Stimulated activated CD8-positive, alpha-beta memory T cell treated with anti-CD3 and anti-CD28 coated beads, Interleukin-12 subunit alpha, Interleukin-12 subunit beta, amount 100 ng/mL, for 4 hours (primary cell): Measurements from ENCODE around the gene AHRR.
"Not testable (repeated sequence)": the region's sequence is repeated elsewhere in the genome, so short reads cannot be mapped to it uniquely, and the experiment has no call there.

Experiments
- DNase-seq: peaks from one replicate; pipeline ENCODE4 v3.0.0-alpha.2; 2020; ENCODE audit warnings: low read depth

The AHRR gene

DNA sequence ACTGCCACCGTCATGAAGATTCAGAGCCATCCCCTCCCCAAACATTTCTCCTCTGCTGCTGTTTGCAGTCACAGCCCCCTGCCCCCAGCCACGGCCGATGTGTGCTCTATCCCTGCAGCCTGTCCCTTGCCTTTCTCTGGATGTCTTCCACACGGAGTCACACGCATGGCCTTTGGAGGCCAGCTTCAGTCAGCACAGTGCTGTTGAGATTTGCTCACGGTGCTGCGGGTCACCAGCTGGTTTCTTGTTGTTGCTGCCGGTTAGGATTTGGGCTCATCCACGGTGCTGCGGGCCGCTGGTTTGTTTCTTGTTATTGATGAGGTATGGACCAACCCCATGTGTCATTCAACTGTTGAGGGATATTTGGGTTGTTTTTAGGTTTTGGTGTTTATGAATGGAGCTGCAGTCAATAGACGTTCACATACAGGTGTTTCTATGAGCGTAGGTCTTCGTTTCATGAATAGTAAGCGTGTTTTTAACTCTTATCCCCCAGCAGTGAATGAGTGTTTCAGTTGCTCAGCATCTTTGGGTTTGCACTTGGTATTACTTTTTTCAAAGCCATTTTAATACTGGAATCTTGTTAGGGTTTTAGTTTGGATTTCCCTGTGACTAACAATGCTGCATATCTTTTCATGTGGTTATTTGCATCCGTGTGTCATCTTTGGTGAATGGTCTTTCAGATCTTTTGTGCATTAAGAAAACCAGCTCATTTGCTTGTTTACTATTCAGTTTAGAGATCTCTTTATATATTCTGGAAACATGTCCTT, 57.6 kb downstream of the AHRR start:
- DNase-seq = no peak

- no peak for DNase-seq
These were observed 59.3 kb downstream of the AHRR start for GRCh38 chr5:380701-381309.

DNA sequence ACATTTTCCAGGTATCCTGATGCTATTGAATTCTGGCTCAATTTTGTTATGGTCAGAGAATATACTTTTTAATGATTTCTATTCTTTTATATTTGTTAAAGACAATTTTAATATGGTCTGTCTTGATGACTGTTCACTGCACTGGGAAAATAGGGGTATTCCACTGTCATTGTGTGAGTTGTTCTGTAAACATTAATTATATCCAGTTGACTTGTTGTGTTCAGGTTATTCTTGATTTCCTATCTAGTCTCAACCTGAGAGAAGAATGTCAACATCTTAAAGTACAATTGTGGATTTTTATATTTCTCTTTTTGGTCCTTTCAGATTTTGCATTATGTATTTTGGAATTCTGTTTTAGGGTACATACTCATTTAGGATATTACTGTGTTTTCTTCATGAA, 61.6 kb downstream of the AHRR start:
- no peak for DNase-seq

- no peak for DNase-seq
These were observed 62.1 kb downstream of the AHRR start for GRCh38 chr5:383621-384020.

DNA sequence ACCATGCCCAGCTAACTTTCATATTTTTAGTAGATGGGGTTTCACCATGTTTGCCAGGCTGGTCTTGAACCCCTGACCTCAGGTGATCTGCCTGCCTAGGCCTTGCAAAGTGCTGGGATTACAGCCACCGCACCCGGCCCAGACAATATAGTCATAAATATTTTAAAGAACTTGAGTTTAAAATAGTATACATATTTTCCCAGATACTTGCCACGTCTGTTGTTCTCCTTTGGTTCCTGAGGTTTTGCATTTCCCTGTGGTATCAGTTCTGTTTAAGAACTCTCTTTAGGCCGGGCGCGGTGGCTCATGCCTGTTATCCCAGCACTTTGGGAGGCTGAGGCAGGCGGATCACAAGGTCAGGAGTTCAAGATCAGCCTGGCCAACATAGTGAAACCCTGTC, 63.1 kb downstream of the AHRR start:
- not testable (repeated sequence) for DNase-seq

GRCh38 chr5:385321-385720, 63.8 kb downstream of the AHRR start:
- DNase-seq = no peak

- no peak for DNase-seq
These were observed 65.2 kb downstream of the AHRR start for GRCh38 chr5:386432-387341.

DNA sequence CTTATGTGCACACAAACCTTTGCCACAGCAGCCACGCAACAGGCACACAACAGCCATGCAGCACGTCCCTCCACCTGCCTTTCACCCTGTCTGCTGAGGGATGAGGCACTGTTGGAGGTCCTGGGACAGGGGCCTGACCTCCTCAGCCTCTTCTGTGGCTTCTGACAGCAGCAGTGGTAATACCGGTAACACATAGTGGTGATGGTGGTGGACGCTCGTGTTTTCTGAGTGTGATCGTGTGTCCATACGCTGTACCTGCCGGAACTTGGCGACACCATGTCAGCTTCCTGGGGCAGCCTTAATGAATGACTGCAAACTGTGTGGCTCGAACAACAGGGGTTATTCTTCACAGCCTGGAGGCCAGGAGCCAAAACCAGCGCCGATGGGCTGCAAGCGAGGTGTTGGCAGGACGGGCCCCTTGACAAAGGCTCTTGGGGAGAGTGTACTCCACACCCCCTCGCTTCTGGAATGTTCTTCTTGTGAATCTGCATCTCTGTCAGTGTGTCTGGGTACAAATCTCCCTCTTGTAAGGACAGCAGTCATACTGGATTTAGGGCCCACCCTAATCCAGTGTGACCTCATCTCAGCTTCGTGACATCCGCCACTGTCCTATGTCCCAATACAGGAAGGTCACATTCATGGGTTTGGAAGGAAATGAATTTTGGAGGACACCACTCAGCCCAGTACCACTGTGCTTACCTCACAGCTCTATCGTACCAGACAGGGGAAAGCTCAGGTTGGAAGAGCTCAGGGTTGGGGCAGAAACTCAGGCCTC, 66.2 kb downstream of the AHRR start:
- DNase-seq = no peak

DNA sequence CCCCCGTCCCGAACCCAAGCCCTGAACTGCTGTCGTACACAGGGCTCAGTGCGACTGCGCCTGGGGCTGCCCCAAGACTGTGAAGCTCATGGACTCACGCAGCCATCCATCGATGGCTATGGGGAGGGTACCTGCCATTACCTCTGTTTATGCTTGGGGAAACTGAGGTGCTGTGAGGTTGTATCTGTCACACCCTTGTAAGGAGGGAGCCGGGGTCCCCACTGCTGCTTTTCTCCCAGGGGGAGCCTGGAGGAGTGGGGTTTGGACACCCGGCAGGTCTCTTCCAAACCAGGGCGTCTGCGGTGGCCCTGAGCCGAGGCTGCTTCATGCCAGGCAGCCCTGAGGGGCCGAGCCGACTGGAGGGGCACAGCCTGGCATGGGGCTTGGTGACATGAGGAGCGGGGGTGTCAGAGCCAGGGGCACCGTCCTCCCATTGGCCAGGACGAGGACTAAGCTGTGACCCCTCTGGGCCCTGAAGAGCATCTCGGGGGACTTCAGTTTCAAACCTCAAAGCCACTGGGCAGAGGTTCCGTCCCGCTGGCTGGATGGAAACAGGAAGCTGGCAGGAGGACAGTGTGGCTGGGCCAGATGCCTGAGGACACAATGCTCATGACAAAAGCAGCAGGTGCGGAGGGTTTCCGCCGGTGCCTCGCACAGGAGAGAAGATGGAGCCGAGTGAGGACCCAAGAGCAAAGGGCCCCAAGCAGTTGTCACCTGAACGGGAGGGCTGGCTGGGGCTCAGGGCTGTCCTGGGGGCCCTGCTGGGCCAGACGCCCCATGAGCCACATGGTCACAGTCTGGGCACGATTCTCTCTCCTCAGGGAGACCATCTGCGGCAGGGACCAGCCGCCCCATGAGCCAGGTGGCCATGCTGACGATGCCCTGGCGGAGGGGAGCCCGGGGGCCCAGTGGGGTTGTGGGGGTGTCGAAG, 67.0 kb downstream of the AHRR start:
- no peak for DNase-seq

- no peak for DNase-seq
These were observed 67.8 kb downstream of the AHRR start for GRCh38 chr5:389197-389821.

DNA sequence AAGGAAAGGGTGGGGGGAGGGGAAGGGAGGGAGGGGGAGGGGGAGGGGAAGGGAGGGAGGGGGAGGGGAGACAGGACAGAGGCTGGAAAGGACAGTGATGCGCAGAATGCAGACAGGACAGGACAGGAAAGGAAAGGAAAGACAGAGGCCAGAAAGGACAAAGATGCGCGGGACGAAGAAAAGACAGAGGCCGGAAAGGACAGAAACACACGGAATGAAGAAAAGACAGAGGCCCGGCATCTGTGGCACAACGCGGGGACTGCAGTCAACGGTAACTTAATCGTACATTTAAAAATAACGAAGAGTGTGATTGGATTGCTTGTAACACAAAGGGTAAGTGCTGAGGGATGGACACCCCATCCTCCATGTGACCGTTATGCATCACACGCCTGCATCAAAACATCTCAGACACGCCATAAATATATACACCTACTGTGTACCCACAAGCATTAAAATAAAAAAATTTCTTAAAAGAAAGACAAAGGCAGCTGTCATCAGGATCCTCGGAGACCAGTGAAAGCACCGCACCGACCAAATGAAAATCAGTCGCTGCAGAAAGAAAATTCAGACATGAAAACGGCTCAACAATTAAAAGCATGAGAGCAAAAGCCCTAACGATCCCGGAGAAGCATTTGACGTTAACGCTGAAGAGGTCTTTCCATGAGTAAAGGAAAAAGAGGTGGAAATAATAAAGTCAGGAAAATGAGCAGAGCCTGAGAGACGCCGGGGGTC, 68.5 kb downstream of the AHRR start:
- DNase-seq = no peak

DNA sequence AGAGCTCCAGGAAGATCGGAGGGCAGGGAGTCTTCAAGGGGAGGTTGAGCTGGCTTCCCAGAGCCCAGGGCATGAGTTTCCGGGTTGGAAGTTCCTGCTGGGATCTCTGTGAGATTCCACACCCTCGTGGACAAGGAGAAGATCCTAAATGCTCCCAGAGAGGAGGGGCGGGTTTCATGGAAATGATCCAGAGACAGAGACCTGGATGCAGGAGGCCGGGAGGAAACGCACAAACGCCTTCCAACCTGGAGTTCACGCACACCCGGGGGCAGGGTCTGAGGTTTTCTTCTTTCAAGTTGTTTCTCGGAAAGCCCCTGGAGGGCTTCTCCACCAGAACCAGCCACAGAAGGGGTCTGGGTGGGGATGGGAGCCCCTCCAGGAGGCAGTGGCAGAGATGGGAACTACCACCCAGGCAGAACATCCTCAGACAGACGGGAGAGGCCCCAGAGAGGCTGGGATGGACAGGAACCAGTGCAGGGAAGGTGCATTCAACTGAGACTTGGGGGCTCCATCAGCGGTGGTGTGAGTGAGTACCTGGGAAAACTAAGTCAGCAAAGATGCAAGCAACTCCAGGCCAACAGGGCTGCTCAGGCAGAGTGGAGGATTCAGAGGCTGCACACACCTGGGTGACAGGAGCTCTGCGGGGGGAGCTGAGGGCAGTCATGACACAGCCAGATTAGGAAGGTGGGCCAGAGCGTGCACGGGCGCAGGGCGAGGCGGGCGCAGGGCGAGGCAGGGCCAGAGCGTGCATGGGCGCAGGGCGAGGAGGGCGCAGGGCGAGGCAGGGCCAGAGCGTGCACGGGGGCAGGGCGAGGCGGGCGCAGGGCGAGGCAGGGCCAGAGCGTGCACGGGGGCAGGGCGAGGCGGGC, 69.3 kb downstream of the AHRR start:
- no peak for DNase-seq

DNA sequence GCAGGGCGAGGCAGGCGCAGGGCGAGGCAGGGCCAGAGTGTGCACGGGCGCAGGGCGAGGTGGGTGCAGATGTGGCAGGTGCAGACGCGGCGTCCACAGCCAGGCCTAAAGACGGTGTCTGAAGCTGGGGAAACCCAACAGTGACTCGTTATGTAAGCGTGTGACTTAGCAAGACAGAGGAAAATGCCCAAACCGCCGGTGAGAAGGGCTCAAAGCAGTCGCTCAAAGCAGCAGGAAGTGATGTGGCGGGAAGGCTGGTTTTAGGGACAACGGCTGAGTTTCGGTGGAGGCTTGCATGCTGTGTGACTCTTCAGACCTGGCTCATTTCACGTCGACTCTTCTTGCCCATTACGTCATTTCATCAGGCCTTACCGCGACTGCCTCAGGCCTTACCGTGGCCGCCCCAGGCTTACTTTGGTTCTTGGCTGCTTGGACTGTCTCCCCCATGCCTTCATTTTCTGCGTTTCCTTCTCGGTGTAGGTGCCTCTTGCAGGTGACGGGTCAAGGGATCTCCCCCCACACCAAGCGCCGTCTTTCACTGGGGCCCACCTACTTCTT, 71.0 kb downstream of the AHRR start:
- peak; percentile 54 for DNase-seq

DNA sequence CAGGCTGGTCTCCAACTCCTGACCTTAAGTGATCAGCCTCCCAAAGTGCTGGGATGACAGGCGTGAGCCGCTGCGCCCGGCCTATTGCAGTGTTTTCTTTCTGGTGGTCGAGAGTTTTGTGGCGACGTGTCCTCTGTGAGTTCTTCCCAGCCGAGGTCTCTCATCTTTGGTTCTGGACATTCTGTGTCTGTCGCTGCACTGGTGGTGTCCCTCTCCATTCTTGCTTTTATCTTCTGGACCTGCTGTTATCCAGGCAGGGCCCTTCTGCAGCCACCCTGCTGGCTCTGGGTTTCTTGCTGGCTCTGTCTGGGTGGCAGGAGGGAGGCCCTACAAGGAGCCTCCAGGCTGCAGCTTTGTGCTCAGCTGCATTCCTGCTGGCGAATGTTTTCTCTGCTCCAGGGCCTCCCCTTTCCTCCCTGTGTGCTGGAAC, 72.3 kb downstream of the AHRR start:
- DNase-seq = no peak

- no peak for DNase-seq
These were observed 73.2 kb downstream of the AHRR start for GRCh38 chr5:394671-395155.

- no peak for DNase-seq
These were observed 73.8 kb downstream of the AHRR start for GRCh38 chr5:395156-395920.

DNA sequence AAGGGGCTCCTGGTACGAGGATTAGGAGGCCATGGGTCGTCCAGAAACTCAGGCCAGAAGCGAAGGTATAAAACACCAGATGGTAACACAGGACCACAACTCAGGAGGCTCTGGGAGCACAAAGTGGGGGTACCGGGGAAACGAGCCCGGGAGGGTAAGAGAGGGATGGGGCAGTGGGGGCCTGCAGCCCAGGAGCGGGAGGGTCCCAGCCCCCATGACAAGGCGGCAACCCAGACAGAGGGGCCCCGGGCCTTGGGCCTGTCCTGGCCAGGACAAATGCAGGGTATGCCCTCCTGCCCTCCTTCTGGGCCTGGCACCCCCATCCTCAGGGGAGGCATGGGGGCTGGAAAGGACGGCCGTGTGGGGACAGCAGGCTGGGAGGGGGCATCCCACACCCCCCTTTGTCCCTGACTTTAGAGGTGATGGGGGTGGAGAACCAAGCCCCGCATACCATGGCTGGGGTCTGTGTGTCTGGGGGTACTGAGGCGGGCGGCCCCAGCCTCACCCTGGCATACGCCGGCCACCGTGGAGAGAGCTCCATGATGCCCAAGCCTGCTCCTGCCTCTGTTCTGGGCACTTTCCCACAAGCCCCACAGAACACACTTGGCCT, 74.5 kb downstream of the AHRR start:
- no peak for DNase-seq
